SJCRH30 (cell line): ENCODE measurements around the gene CTDP1. TPM values are rescaled to one million over a fixed set of nuclear protein-coding genes. Genes with fewer than 3 reads are reported as not detected.

Experiments
- DNase-seq, 2 experiments: peaks; one replicate each; pipeline ENCODE4 v3.0.0-alpha.2; 2015 to 2020
- H3K27ac ChIP-seq: fragments of 250-450 bp; sonication (Bioruptor Pico); 2 replicates; pipeline ENCODE4 v1.5.1; 2020; ENCODE audit warnings: mild to moderate bottlenecking, moderate library complexity
- H3K27me3 ChIP-seq: fragments of 250-450 bp; sonication (Bioruptor Pico); 2 replicates; pipeline ENCODE4 v1.5.1; 2020; ENCODE audit warnings: mild to moderate bottlenecking, moderate library complexity
- H3K36me3 ChIP-seq: fragments of 250-450 bp; sonication (Bioruptor Pico); 2 replicates; pipeline ENCODE4 v1.5.1; 2020; ENCODE audit warnings: mild to moderate bottlenecking, moderate library complexity
- H3K4me1 ChIP-seq: fragments of 250-450 bp; sonication (Bioruptor Pico); 2 replicates; pipeline ENCODE4 v1.5.1; 2020; ENCODE audit warnings: mild to moderate bottlenecking, moderate library complexity
- H3K4me3 ChIP-seq: fragments of 250-450 bp; sonication (Bioruptor Pico); 2 replicates; pipeline ENCODE4 v1.5.1; 2020; ENCODE audit warnings: mild to moderate bottlenecking, moderate library complexity
- H3K9me3 ChIP-seq: fragments of 250-450 bp; sonication (Bioruptor Pico); replicated peaks from 2 replicates; pipeline ENCODE4 v1.5.1; 2020; ENCODE audit warnings: mild to moderate bottlenecking, moderate library complexity
- total RNA-seq: library from RNA; depleted of rRNA; stranded (reverse); fragments of >200 nt; shearing (Covaris generic); gene quantifications from 2 replicates; pipeline ENCODE4 v1.2.3, GENCODE V29; 2014; rRNA removed

The CTDP1 gene
- 8.8 and 9.9 TPM in 2 replicates for total RNA-seq

GRCh38 chr18:79679552-79680099, at the start of gene CTDP1:
TSS of gene CTDP1 (plus strand) at chr18:79679803. CDS start at chr18:79679948, 145 bp downstream.
- Histone ChIP-seq H3K9me3 (no peaks in the 10 kb centered on the region), H3K36me3 (no peaks in the 10 kb centered on the region), H3K27ac (peak within 1 kb of the TSS; percentile 97), H3K27me3 (no peaks in the 10 kb centered on the region), H3K4me1 (peaks cover 5% of the 10 kb centered on the region; the same call in 1 of the 2 replicates), H3K4me3 (peak within 1 kb of the TSS; percentile 95)
- peak; percentile 75 to 81 for DNase-seq

- Histone ChIP-seq H3K27me3 (no peaks in the 10 kb centered on the region), H3K4me1 (no peaks in the 10 kb centered on the region), H3K27ac (no peak overlapping the region), H3K4me3 (no peak overlapping the region), H3K9me3 (no peaks in the 10 kb centered on the region), H3K36me3 (no peaks in the 10 kb centered on the region)
- no peak for DNase-seq
Measured at GRCh38 chr18:79630281-79631095, 49.1 kb upstream of the CTDP1 start.

- Histone ChIP-seq H3K27ac (no peak overlapping the region), H3K36me3 (no peaks in the 10 kb centered on the region), H3K4me1 (no peaks in the 10 kb centered on the region), H3K4me3 (no peak overlapping the region), H3K9me3 (no peaks in the 10 kb centered on the region), H3K27me3 (no peaks in the 10 kb centered on the region)
- DNase-seq = no peak
Measured at GRCh38 chr18:79631096-79631507, 48.5 kb upstream of the CTDP1 start.

GRCh38 chr18:79631761-79632446, 47.7 kb upstream of the CTDP1 start:
- Histone ChIP-seq H3K9me3 (no peaks in the 10 kb centered on the region), H3K27ac (no peak overlapping the region), H3K36me3 (no peaks in the 10 kb centered on the region), H3K27me3 (no peaks in the 10 kb centered on the region), H3K4me1 (no peaks in the 10 kb centered on the region), H3K4me3 (no peak overlapping the region)
- no peak for DNase-seq

- no peak overlapping the region for H3K27ac ChIP-seq
- no peaks in the 10 kb centered on the region for H3K9me3 ChIP-seq
- H3K4me1 ChIP-seq = no peaks in the 10 kb centered on the region
- H3K27me3 ChIP-seq = no peaks in the 10 kb centered on the region
- no peak overlapping the region for H3K4me3 ChIP-seq
- H3K36me3 ChIP-seq = no peaks in the 10 kb centered on the region
- DNase-seq = no peak
Measured at GRCh38 chr18:79632765-79633164, 46.8 kb upstream of the CTDP1 start.

GRCh38 chr18:79634186-79634585, 45.4 kb upstream of the CTDP1 start:
- no peak overlapping the region for H3K27ac ChIP-seq
- no peaks in the 10 kb centered on the region for H3K9me3 ChIP-seq
- no peaks in the 10 kb centered on the region for H3K36me3 ChIP-seq
- no peaks in the 10 kb centered on the region for H3K27me3 ChIP-seq
- no peak overlapping the region for H3K4me3 ChIP-seq
- no peaks in the 10 kb centered on the region for H3K4me1 ChIP-seq
- no peak for DNase-seq

- Histone ChIP-seq H3K36me3 (no peaks in the 10 kb centered on the region), H3K27me3 (no peaks in the 10 kb centered on the region)
- DNase-seq = no peak
Measured at GRCh38 chr18:79634593-79635426, 44.8 kb upstream of the CTDP1 start.

GRCh38 chr18:79635427-79635726, 44.2 kb upstream of the CTDP1 start:
- Histone ChIP-seq H3K27ac (no peak overlapping the region), H3K4me3 (no peak overlapping the region), H3K27me3 (no peaks in the 10 kb centered on the region), H3K9me3 (no peaks in the 10 kb centered on the region), H3K4me1 (no peaks in the 10 kb centered on the region), H3K36me3 (no peaks in the 10 kb centered on the region)
- no peak for DNase-seq

More at GRCh38 chr18:79634593-79635426, 44.8 kb upstream of the CTDP1 start:
- Histone ChIP-seq H3K4me3 (no peak overlapping the region), H3K9me3 (no peaks in the 10 kb centered on the region), H3K27ac (no peak overlapping the region), H3K4me1 (no peaks in the 10 kb centered on the region)

GRCh38 chr18:79637181-79637920, 42.3 kb upstream of the CTDP1 start:
- Histone ChIP-seq H3K9me3 (no peaks in the 10 kb centered on the region), H3K36me3 (no peaks in the 10 kb centered on the region), H3K27ac (no peak overlapping the region), H3K4me3 (no peak overlapping the region), H3K4me1 (no peaks in the 10 kb centered on the region), H3K27me3 (no peaks in the 10 kb centered on the region)
- no peak for DNase-seq

- DNase-seq = no peak
- Histone ChIP-seq H3K36me3 (no peaks in the 10 kb centered on the region), H3K27me3 (no peaks in the 10 kb centered on the region), H3K4me1 (no peaks in the 10 kb centered on the region), H3K9me3 (no peaks in the 10 kb centered on the region), H3K4me3 (no peak overlapping the region), H3K27ac (no peak overlapping the region)
Measured at GRCh38 chr18:79637921-79638909, 41.4 kb upstream of the CTDP1 start.

- DNase-seq = no peak
- no peak overlapping the region for H3K27ac ChIP-seq
- 0 out of 2 replicates have a peak, but pooled peaks cover 2% of the 10 kb centered on the region for H3K4me1 ChIP-seq
- H3K9me3 ChIP-seq = no peaks in the 10 kb centered on the region
- H3K4me3 ChIP-seq = no peak overlapping the region
- H3K36me3 ChIP-seq = no peaks in the 10 kb centered on the region
- no peaks in the 10 kb centered on the region for H3K27me3 ChIP-seq
Measured at GRCh38 chr18:79639072-79639829, 40.4 kb upstream of the CTDP1 start.

GRCh38 chr18:79640064-79640672, 39.4 kb upstream of the CTDP1 start:
- H3K27ac ChIP-seq = no peak overlapping the region
- H3K4me1 ChIP-seq = 0 out of 2 replicates have a peak, but pooled peaks cover 3% of the 10 kb centered on the region
- no peak overlapping the region for H3K4me3 ChIP-seq
- no peaks in the 10 kb centered on the region for H3K36me3 ChIP-seq
- no peaks in the 10 kb centered on the region for H3K27me3 ChIP-seq
- DNase-seq = no peak
- no peaks in the 10 kb centered on the region for H3K9me3 ChIP-seq
